ENCODE measurements around the gene LARP7. TPM values are rescaled to one million over a fixed set of nuclear protein-coding genes. Genes with fewer than 3 reads are reported as not detected.
A peak's percentile ranks its signal among the peaks of the same experiment; 100 is the strongest.
"Not testable (repeated sequence)": the region's sequence is repeated elsewhere in the genome, so short reads cannot be mapped to it uniquely, and the experiment has no call there.

Gene LARP7
- total RNA-seq, 2 experiments from 2014 or later = 41.5 to 41.9 TPM

DNA sequence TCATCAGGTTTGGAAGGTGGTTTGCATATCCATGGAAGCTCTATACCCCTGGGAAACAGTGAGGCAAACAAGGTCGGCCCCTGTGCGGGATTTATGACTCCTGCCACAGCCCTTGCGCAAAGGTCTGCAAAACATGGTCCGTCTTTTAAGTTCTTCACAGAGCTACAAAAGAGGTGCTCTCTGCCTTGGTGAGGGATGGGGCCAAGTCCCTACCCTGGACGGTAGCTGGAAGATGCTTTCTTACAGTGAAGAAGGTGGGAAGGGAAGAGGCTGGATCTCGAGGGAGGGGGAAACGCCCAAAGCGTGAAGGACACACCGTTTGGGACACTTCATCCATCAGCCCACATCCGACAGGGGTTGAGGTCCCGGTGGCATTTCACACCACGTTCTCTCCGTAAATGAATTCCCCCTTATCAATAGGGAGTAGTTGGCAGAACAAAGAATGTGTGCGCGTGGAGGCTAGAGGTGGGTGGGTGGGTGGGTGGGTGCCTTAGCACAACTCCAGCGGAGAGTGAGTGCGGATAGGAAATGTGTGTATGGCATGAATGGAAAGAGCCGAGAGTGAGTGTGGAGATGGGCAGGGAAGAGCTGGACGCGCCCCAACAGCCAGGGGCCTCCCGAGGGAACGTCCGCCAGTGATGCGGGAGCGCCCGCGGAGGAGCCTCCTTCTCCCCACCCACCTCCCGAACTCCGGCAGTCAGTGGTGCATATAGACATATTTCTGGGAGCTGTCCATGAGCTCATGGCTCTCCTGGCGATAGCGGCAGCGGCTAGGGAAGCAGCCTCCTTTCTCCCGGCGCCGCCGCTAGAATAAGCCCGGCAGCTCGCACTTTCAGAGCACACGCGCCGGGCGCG is 68.3 kb downstream of the LARP7 start:
- H3K27me3 Mint-ChIP-seq (ENCODE audit: low read depth) = peaks cover 46% of the 10 kb centered on the region
- CTCF ChIA-PET = interaction anchor here (1.9 kb wide), 1 partner anchor 60 kb away, joined by 4 read pairs; no protein-coding TSS in a partner anchor
- intact Hi-C loops (cut with micrococcal nuclease) = no loop called here
- H3K36me3 Mint-ChIP-seq (ENCODE audit: low read depth) = no peaks in the 10 kb centered on the region
- H3K9me3 Mint-ChIP-seq = no peaks in the 10 kb centered on the region
- peak overlapping the region; percentile 78 for H3K4me3 Mint-ChIP-seq
- H3K4me1 Mint-ChIP-seq (ENCODE audit: low read depth) = peaks cover 15% of the 10 kb centered on the region
- H3K27ac Mint-ChIP-seq = no peak overlapping the region
- DNase-seq = peak; percentile 6

DNA sequence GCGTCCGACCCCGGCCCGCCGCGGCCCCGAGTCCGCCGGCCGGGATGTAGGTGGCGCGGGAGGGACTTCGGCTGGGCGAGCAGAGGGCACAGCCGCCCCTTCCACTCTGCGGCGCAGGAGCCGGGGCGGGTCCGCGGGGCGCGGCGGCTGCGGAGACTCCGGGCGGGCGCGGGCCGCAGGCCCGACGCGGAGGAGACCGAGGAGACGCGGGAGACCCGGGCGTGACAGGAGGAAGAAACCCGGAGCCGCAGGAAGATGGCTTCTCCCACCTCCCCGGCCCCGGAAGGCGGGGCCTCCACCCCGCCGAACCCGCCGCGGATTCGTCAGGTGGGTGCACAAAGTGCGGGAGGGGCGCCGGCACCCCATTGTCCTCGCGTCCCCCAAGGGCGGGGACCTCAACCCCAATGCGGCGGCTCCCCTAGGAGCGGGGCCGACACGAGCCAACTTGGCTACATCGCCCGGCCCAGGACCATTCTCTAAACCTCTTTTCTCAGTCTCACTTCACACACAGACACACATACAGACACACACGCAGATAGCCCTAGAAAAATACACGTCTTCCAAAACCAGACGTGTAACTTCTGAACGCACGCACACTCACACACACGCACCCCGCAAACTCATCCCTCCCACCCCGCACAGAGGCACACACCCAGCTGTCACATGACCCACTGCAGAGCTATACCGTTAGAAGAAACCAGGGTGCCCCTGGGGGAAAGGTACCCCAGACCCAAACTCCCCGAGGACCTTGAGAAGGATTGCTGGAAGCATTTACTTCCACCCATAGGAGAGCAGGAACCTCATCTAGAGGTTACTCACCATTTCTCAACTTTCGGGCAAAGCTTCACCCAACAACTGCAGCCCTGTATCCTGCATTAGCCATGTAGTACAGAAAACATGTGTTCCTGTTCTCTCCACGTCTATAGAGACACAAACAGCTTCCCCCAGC is 69.2 kb downstream of the LARP7 start:
- Mint-ChIP-seq H3K4me3 (peak overlapping the region; percentile 88), H3K27me3 (ENCODE audit: low read depth) (peaks cover 43% of the 10 kb centered on the region), H3K4me1 (ENCODE audit: low read depth) (peaks cover 15% of the 10 kb centered on the region)
- H3K27ac Mint-ChIP-seq; H3K9me3 Mint-ChIP-seq; H3K36me3 Mint-ChIP-seq (ENCODE audit: low read depth): not testable (repeated sequence)
- DNase-seq = peak; percentile 15
- intact Hi-C loops (cut with micrococcal nuclease) = loop anchor here (2.0 kb wide), 2 partner anchors 29 to 69 kb away; partner anchors contain the start of genes LARP7 and ZGRF1
- CTCF ChIA-PET = interaction anchor here (0.6 to 1.9 kb wide), 3 partner anchors 13 to 439 kb away, joined by 3 to 4 read pairs (median 3); no protein-coding TSS in a partner anchor

DNA sequence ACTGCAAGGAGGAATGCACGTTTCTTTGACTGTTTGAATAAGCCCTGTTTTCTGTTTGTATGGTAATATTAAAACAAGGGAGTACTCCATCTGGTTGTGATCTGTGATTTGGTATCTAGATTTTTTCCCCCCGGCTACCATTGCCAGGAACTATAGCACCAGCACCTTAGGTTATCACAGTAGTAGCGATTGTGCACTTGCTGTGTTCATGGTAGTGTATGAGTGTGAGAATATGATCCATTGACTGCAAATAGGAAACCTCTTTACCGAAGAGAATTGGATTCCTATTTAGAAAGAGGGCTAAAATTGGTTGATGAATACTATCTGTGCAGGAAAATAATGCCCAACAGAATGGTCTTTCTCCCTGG is 69.9 kb downstream of the LARP7 start:
- Mint-ChIP-seq H3K9me3 (no peaks in the 10 kb centered on the region), H3K27ac (no peak overlapping the region), H3K4me3 (peak overlapping the region; percentile 88), H3K4me1 (ENCODE audit: low read depth) (peaks cover 15% of the 10 kb centered on the region), H3K36me3 (ENCODE audit: low read depth) (no peaks in the 10 kb centered on the region), H3K27me3 (ENCODE audit: low read depth) (peaks cover 42% of the 10 kb centered on the region)
- CTCF ChIA-PET = interaction anchor here (1.0 kb wide), 1 partner anchor 14 kb away, joined by 3 read pairs; no protein-coding TSS in a partner anchor
- intact Hi-C loops (cut with micrococcal nuclease) = loop anchor here (2.0 kb wide), 2 partner anchors 28 to 70 kb away; partner anchors contain the start of genes LARP7 and ZGRF1
- no peak for DNase-seq

Small RNA genes lying within 50 kb of the gene (microRNA-seq; reads per million reads assigned to microRNA genes)
- 22.5 reads per million, percentile 37 among the genes with 10 or more reads in this experiment for gene MIR302A (ENCODE audit: borderline microRNAs expressed, borderline replicate concordance)
- 7.1 reads per million, percentile 11 among the genes with 10 or more reads in this experiment for gene MIR302B (ENCODE audit: borderline microRNAs expressed, borderline replicate concordance)
- not detected for gene MIR302C (ENCODE audit: borderline microRNAs expressed, borderline replicate concordance)
- 9.3 reads per million, percentile 19 among the genes with 10 or more reads in this experiment for gene MIR302D (ENCODE audit: borderline microRNAs expressed, borderline replicate concordance)
- gene MIR367 (ENCODE audit: borderline microRNAs expressed, borderline replicate concordance) = not detected

Other genes with a start within 250 kb of the LARP7 start
- under 1 TPM in 1 of 2 experiments, not detected in 1; 0.14 TPM for gene NEUROG2, start 121.0 kb upstream of the LARP7 start, total RNA-seq
- gene ZGRF1, start 234 bp upstream of the LARP7 start, total RNA-seq = 10 to 100 TPM; 40.0 to 43.0 TPM

All from activated naive CD4-positive, alpha-beta T cell treated with anti-CD3 and anti-CD28 coated beads for 36 hours (primary cell).